Measurements from ENCODE around the gene PTGDS. TPM values are rescaled to one million over a fixed set of nuclear protein-coding genes. Genes with fewer than 3 reads are reported as not detected.
"Not testable (repeated sequence)": the region's sequence is repeated elsewhere in the genome, so short reads cannot be mapped to it uniquely, and the experiment has no call there.

PTGDS gene
- total RNA-seq, 2 donors from 2014 or later: 13.8 to 22.1 TPM

DNA sequence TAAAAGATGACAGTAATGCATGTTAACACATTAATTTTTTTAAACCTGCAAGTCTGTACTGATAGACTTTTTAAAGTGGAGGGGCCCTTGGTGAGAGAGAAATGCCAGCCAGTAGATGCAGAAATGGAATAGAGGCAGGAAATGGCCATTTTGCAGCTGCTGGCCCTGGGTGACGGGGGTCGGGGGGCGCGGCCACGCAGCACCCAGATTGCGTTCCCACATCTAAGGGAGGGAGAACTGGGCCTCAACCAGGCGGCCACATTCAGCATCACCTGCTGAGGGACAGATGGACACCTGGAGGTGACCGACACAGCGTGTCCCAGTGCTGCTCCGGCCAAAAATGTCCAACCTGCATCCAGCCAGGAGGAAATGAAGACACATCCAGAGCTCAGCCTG lies 25.3 kb downstream of the PTGDS start:
- Histone ChIP-seq H3K4me3 (ENCODE audit: low read length) (no peak overlapping the region), H3K27ac (ENCODE audit: low read depth, low read length) (no peak overlapping the region), H3K9ac (ENCODE audit: extremely low read depth, low read length, poor library complexity, severe bottlenecking) (no peak overlapping the region), H3K4me1 (ENCODE audit: control insufficient read depth, insufficient read depth, low read length) (no peaks in the 10 kb centered on the region), H3K36me3 (ENCODE audit: control insufficient read depth, insufficient read depth, low read length) (no peaks in the 10 kb centered on the region), H3K9me3 (ENCODE audit: control insufficient read depth, low read length) (no peaks in the 10 kb centered on the region), H3K27me3 (ENCODE audit: control insufficient read depth, insufficient read depth, low read length, poor library complexity, severe bottlenecking) (no peaks in the 10 kb centered on the region)
- no peak for TF ChIP-seq CTCF (conservative IDR thresholded peaks at IDR 0.05)
- Mint-ChIP-seq H3K27ac (no peak overlapping the region), H3K4me1 (no peaks in the 10 kb centered on the region), H3K36me3 (ENCODE audit: low read depth) (no peaks in the 10 kb centered on the region), H3K27me3 (ENCODE audit: insufficient read depth) (peaks cover 9% of the 10 kb centered on the region), H3K4me3 (no peak overlapping the region), H3K9me3 (peaks cover 19% of the 10 kb centered on the region)
- no peak for DNase-seq
- 92 to 94% methylated on average over 10 of the region's 10 CpGs for WGBS, 2 experiments (ENCODE audit: insufficient coverage in 1 of 2, insufficient read length in 1 of 2)

- peak; percentile 70 for TF ChIP-seq CTCF (conservative IDR thresholded peaks at IDR 0.05)
- not testable (repeated sequence) for H3K36me3 ChIP-seq (ENCODE audit: control insufficient read depth, insufficient read depth, low read length); H3K27ac Mint-ChIP-seq; H3K4me1 Mint-ChIP-seq; H3K27ac ChIP-seq (ENCODE audit: low read depth, low read length); H3K9me3 ChIP-seq (ENCODE audit: control insufficient read depth, low read length); H3K27me3 ChIP-seq (ENCODE audit: control insufficient read depth, insufficient read depth, low read length, poor library complexity, severe bottlenecking); H3K4me3 Mint-ChIP-seq; H3K9ac ChIP-seq (ENCODE audit: extremely low read depth, low read length, poor library complexity, severe bottlenecking); DNase-seq; H3K36me3 Mint-ChIP-seq (ENCODE audit: low read depth); H3K27me3 Mint-ChIP-seq (ENCODE audit: insufficient read depth); H3K4me3 ChIP-seq (ENCODE audit: low read length); H3K4me1 ChIP-seq (ENCODE audit: control insufficient read depth, insufficient read depth, low read length)
- peaks cover 19% of the 10 kb centered on the region for H3K9me3 Mint-ChIP-seq
- WGBS, 2 experiments (ENCODE audit: insufficient coverage in 1 of 2, insufficient read length in 1 of 2): 39 to 53% methylated on average over 11 to 16 of the region's 17 CpGs
Observed at GRCh38 chr9:137004285-137004684, 27.0 kb downstream of the PTGDS start.

- H3K4me3 Mint-ChIP-seq: no peak overlapping the region
Observed at GRCh38 chr9:137006116-137007003, 29.1 kb downstream of the PTGDS start.

More at GRCh38 chr9:137006116-137007003, 29.1 kb downstream of the PTGDS start:
- Histone ChIP-seq H3K4me1 (ENCODE audit: control insufficient read depth, insufficient read depth, low read length) (no peaks in the 10 kb centered on the region), H3K27ac (ENCODE audit: low read depth, low read length) (no peak overlapping the region), H3K4me3 (ENCODE audit: low read length) (no peak overlapping the region), H3K9ac (ENCODE audit: extremely low read depth, low read length, poor library complexity, severe bottlenecking) (no peak overlapping the region), H3K9me3 (ENCODE audit: control insufficient read depth, low read length) (no peaks in the 10 kb centered on the region), H3K36me3 (ENCODE audit: control insufficient read depth, insufficient read depth, low read length) (no peaks in the 10 kb centered on the region), H3K27me3 (ENCODE audit: control insufficient read depth, insufficient read depth, low read length, poor library complexity, severe bottlenecking) (no peaks in the 10 kb centered on the region)
- WGBS, 2 experiments (ENCODE audit: insufficient coverage in 1 of 2, insufficient read length in 1 of 2): 93 to 94% methylated on average over 8 to 24 of the region's 24 CpGs
- no peak overlapping the region for H3K27ac Mint-ChIP-seq
- DNase-seq: no peak
- peaks cover 3% of the 10 kb centered on the region for H3K27me3 Mint-ChIP-seq (ENCODE audit: insufficient read depth)
- no peak for TF ChIP-seq CTCF (conservative IDR thresholded peaks at IDR 0.05)
- no peaks in the 10 kb centered on the region for H3K36me3 Mint-ChIP-seq (ENCODE audit: low read depth)
- no peaks in the 10 kb centered on the region for H3K4me1 Mint-ChIP-seq
- peaks cover 19% of the 10 kb centered on the region for H3K9me3 Mint-ChIP-seq

Data from endodermal cell (in vitro differentiated cells).